ENCODE measurements around the gene DIPK1B. TPM values are rescaled to one million over a fixed set of nuclear protein-coding genes. Genes with fewer than 3 reads are reported as not detected.

The DIPK1B gene
- total and polyA plus RNA-seq, 3 donors from 2014 or later, result 23.3 to 36.2 (median 28.7) TPM

DNA sequence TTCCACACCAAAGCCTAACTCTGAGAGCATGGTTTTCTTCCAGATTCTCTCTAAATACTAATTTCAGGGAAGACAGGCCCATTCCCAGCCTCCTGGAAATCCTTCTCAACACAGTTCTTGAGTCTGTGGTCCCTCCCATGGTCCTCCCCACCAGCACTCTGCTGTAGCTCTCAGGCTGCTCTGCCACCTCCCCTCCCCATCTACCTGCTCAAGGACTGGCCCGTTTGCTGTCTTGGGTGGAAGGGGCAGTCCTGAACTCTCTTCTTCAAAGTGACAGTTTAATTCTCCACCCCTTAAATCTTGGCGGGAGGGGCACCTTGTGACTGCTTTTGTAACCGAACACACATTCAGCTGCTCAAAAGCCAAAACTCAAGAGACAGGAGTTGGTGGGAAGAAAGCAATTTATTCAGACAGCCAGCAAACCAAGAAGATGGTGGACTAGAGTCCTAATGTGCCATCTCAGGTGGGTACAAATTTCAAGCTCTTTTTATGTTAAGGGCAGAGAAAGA is 59.6 kb downstream of the DIPK1B start:
- TF ChIP-seq, protein P1, sequence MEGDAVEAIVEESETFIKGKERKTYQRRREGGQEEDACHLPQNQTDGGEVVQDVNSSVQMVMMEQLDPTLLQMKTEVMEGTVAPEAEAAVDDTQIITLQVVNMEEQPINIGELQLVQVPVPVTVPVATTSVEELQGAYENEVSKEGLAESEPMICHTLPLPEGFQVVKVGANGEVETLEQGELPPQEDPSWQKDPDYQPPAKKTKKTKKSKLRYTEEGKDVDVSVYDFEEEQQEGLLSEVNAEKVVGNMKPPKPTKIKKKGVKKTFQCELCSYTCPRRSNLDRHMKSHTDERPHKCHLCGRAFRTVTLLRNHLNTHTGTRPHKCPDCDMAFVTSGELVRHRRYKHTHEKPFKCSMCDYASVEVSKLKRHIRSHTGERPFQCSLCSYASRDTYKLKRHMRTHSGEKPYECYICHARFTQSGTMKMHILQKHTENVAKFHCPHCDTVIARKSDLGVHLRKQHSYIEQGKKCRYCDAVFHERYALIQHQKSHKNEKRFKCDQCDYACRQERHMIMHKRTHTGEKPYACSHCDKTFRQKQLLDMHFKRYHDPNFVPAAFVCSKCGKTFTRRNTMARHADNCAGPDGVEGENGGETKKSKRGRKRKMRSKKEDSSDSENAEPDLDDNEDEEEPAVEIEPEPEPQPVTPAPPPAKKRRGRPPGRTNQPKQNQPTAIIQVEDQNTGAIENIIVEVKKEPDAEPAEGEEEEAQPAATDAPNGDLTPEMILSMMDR (IDR thresholded peaks at IDR 0.05), result no peak
- TF ChIP-seq POLR2A (IDR thresholded peaks at IDR 0.05), result no peak
- Histone ChIP-seq H3K27ac (no peak overlapping the region), H3K27me3 (no peaks in the 10 kb centered on the region), H3K4me1 (no peaks in the 10 kb centered on the region), H3K4me3 (no peak overlapping the region), H3K36me3 (ENCODE audit: low read depth, missing control alignments) (no peaks in the 10 kb centered on the region), H3K9me3 (no peaks in the 10 kb centered on the region)
- DNase-seq, result no peak
- intact Hi-C loops (cut with DNase I; ENCODE audit: low total_unique reads), result no loop called here
- 83 to 84% methylated on average over 3 of the region's 3 CpGs for WGBS, 2 donors

DNA sequence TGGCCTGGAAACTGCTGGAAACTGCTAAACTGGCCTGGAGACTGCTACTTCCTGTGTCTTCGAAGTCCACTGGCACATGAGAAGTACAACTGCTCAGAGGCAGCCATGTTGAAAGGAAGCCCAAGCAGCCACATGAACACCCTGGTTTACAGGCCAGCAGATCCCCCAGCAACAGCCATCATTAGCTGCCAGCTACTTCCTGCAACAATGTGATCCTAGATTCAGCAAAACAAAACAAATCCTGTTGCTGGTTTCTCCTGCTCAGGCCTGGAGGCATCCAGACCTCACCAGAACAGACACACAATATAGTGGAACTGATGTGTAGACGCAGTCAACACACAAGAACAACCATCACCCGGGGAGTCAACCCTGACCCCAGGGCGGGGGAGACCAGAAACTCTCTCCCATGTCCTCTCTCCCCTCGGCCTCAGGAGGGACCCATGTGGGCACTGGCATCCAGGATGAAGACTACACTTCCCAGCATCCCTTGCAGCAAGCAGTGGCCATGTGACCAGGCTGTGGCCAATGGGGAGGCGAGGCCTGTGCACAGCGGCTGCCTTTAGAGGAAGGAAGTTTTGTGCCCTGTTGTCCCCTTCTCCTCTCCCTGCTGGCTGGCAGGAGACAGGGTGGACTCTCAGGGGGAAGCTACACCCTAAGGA is 61.1 kb downstream of the DIPK1B start:
- Histone ChIP-seq H3K36me3 (ENCODE audit: low read depth, missing control alignments) (no peaks in the 10 kb centered on the region), H3K27ac (no peak overlapping the region), H3K4me3 (no peak overlapping the region), H3K27me3 (no peaks in the 10 kb centered on the region), H3K9me3 (no peaks in the 10 kb centered on the region), H3K4me1 (no peaks in the 10 kb centered on the region)
- no peak for TF ChIP-seq POLR2A (IDR thresholded peaks at IDR 0.05)
- TF ChIP-seq, protein P1 (IDR thresholded peaks at IDR 0.05), result no peak
- no peak for DNase-seq
- WGBS, 2 donors, result 78 to 88% methylated on average over 4 to 6 of the region's 7 CpGs
- intact Hi-C loops (cut with DNase I; ENCODE audit: low total_unique reads), result no loop called here

MicroRNAs encoded within 50 kb of the gene (microRNA counts, 767-probe panel; counts per million panel counts)
- 9,630 to 9,898 counts per million in 2 donors for microRNA hsa-miR-126-3p

Small RNAs within 50 kb of the gene (microRNA-seq; reads per million reads assigned to microRNA genes)
- gene MIR126 (ENCODE audit: borderline number of aligned reads in 2 of 2, borderline replicate concordance in 1 of 2) (14,496 to 21,107 reads per million in 2 donors), gene MIR6722 (ENCODE audit: borderline number of aligned reads in 2 of 2, borderline replicate concordance in 1 of 2) (0 to 1.4 reads per million in 2 donors)

Small RNAs within 50 kb of the gene (small RNA-seq; reads per million reads assigned to genes)
- gene MIR126 (66.6 to 106 reads per million in 2 donors), gene MIR6722 (0 reads per million in 2 donors)

Other genes starting within 250 kb of the DIPK1B start
- gene SEC16A, start 229.5 kb upstream of the DIPK1B start, total RNA-seq, result 100 to 1,000 TPM in 1 of 2 donors, 10 to 100 TPM in 1; 90.4 to 103 TPM
- 67.8 TPM for gene SEC16A, start 229.5 kb upstream of the DIPK1B start, polyA plus RNA-seq (ENCODE audit: insufficient read depth, low read depth, low replicate concordance)
- gene NOTCH1, start 166.5 kb upstream of the DIPK1B start, total RNA-seq, result 10 to 100 TPM; 32.4 to 34.1 TPM
- 7.2 TPM for gene NOTCH1, start 166.5 kb upstream of the DIPK1B start, polyA plus RNA-seq (ENCODE audit: insufficient read depth, low read depth, low replicate concordance)
- 100 to 1,000 TPM; 101 to 106 TPM for gene EGFL7, start 49.7 kb upstream of the DIPK1B start, total RNA-seq
- gene EGFL7, start 49.7 kb upstream of the DIPK1B start, polyA plus RNA-seq (ENCODE audit: insufficient read depth, low read depth, low replicate concordance), result 68.5 TPM
- gene AGPAT2, start 25.1 kb upstream of the DIPK1B start, total RNA-seq, result 10 to 100 TPM; 46.6 to 52.7 TPM
- gene AGPAT2, start 25.1 kb upstream of the DIPK1B start, polyA plus RNA-seq (ENCODE audit: insufficient read depth, low read depth, low replicate concordance), result 34.2 TPM
- gene LCN10, start 30.4 kb downstream of the DIPK1B start, total RNA-seq, result 10 to 100 TPM in 1 of 2 donors, 1 to 10 TPM in 1; 8.3 to 11.7 TPM
- 8.7 TPM for gene LCN10, start 30.4 kb downstream of the DIPK1B start, polyA plus RNA-seq (ENCODE audit: insufficient read depth, low read depth, low replicate concordance)
- gene LCN6, start 36.0 kb downstream of the DIPK1B start, total RNA-seq, result 10 to 100 TPM; 11.3 to 19.1 TPM
- gene LCN6, start 36.0 kb downstream of the DIPK1B start, polyA plus RNA-seq (ENCODE audit: insufficient read depth, low read depth, low replicate concordance), result 7.8 TPM
- not detected for gene LCN8, start 45.7 kb downstream of the DIPK1B start, total RNA-seq
- gene LCN8, start 45.7 kb downstream of the DIPK1B start, polyA plus RNA-seq (ENCODE audit: insufficient read depth, low read depth, low replicate concordance), result 2.0 TPM
- under 1 TPM in 1 of 2 donors, not detected in 1; 0.68 TPM for gene LCN15, start 51.9 kb downstream of the DIPK1B start, total RNA-seq
- 0.41 TPM for gene LCN15, start 51.9 kb downstream of the DIPK1B start, polyA plus RNA-seq (ENCODE audit: insufficient read depth, low read depth, low replicate concordance)
- gene TMEM141, start 78.8 kb downstream of the DIPK1B start, total RNA-seq, result 100 to 1,000 TPM; 108 to 127 TPM
- 80.4 TPM for gene TMEM141, start 78.8 kb downstream of the DIPK1B start, polyA plus RNA-seq (ENCODE audit: insufficient read depth, low read depth, low replicate concordance)
- gene CCDC183, start 83.8 kb downstream of the DIPK1B start, total RNA-seq, result 10 to 100 TPM; 41.1 to 59.8 TPM
- 37.8 TPM for gene CCDC183, start 83.8 kb downstream of the DIPK1B start, polyA plus RNA-seq (ENCODE audit: insufficient read depth, low read depth, low replicate concordance)
- 100 to 1,000 TPM in 1 of 2 donors, 10 to 100 TPM in 1; 95.1 to 103 TPM for gene RABL6, start 95.4 kb downstream of the DIPK1B start, total RNA-seq
- 69.1 TPM for gene RABL6, start 95.4 kb downstream of the DIPK1B start, polyA plus RNA-seq (ENCODE audit: insufficient read depth, low read depth, low replicate concordance)
- 10 to 100 TPM; 13.1 to 24.6 TPM for gene AJM1, start 129.9 kb downstream of the DIPK1B start, total RNA-seq
- gene AJM1, start 129.9 kb downstream of the DIPK1B start, polyA plus RNA-seq (ENCODE audit: insufficient read depth, low read depth, low replicate concordance), result 4.0 TPM
- 100 to 1,000 TPM; 134 to 146 TPM for gene PHPT1, start 136.8 kb downstream of the DIPK1B start, total RNA-seq
- gene PHPT1, start 136.8 kb downstream of the DIPK1B start, polyA plus RNA-seq (ENCODE audit: insufficient read depth, low read depth, low replicate concordance), result 146 TPM
- gene MAMDC4, start 139.8 kb downstream of the DIPK1B start, total RNA-seq, result 10 to 100 TPM; 18.3 to 21.9 TPM
- gene MAMDC4, start 139.8 kb downstream of the DIPK1B start, polyA plus RNA-seq (ENCODE audit: insufficient read depth, low read depth, low replicate concordance), result 8.1 TPM
- 100 to 1,000 TPM; 278 to 330 TPM for gene EDF1, start 153.7 kb downstream of the DIPK1B start, total RNA-seq
- gene EDF1, start 153.7 kb downstream of the DIPK1B start, polyA plus RNA-seq (ENCODE audit: insufficient read depth, low read depth, low replicate concordance), result 368 TPM
- gene TRAF2, start 173.9 kb downstream of the DIPK1B start, total RNA-seq, result 10 to 100 TPM; 23.7 to 32.9 TPM
- gene TRAF2, start 173.9 kb downstream of the DIPK1B start, polyA plus RNA-seq (ENCODE audit: insufficient read depth, low read depth, low replicate concordance), result 21.9 TPM
- 100 to 1,000 TPM; 509 to 749 TPM for gene FBXW5, start 232.2 kb downstream of the DIPK1B start, total RNA-seq
- gene FBXW5, start 232.2 kb downstream of the DIPK1B start, polyA plus RNA-seq (ENCODE audit: insufficient read depth, low read depth, low replicate concordance), result 452 TPM
- 1 to 10 TPM; 4.6 to 4.9 TPM for gene C8G, start 232.7 kb downstream of the DIPK1B start, total RNA-seq
- gene C8G, start 232.7 kb downstream of the DIPK1B start, polyA plus RNA-seq (ENCODE audit: insufficient read depth, low read depth, low replicate concordance), result 4.6 TPM
- 10 to 100 TPM; 11.5 to 27.8 TPM for gene LCN12, start 239.7 kb downstream of the DIPK1B start, total RNA-seq
- 27.1 TPM for gene LCN12, start 239.7 kb downstream of the DIPK1B start, polyA plus RNA-seq (ENCODE audit: insufficient read depth, low read depth, low replicate concordance)